Measurements from ENCODE around the gene DIPK2A.
A peak's percentile ranks its signal among the peaks of the same experiment; 100 is the strongest.

The DIPK2A gene, protein sequence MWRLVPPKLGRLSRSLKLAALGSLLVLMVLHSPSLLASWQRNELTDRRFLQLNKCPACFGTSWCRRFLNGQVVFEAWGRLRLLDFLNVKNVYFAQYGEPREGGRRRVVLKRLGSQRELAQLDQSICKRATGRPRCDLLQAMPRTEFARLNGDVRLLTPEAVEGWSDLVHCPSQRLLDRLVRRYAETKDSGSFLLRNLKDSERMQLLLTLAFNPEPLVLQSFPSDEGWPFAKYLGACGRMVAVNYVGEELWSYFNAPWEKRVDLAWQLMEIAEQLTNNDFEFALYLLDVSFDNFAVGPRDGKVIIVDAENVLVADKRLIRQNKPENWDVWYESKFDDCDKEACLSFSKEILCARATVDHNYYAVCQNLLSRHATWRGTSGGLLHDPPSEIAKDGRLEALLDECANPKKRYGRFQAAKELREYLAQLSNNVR

DNA sequence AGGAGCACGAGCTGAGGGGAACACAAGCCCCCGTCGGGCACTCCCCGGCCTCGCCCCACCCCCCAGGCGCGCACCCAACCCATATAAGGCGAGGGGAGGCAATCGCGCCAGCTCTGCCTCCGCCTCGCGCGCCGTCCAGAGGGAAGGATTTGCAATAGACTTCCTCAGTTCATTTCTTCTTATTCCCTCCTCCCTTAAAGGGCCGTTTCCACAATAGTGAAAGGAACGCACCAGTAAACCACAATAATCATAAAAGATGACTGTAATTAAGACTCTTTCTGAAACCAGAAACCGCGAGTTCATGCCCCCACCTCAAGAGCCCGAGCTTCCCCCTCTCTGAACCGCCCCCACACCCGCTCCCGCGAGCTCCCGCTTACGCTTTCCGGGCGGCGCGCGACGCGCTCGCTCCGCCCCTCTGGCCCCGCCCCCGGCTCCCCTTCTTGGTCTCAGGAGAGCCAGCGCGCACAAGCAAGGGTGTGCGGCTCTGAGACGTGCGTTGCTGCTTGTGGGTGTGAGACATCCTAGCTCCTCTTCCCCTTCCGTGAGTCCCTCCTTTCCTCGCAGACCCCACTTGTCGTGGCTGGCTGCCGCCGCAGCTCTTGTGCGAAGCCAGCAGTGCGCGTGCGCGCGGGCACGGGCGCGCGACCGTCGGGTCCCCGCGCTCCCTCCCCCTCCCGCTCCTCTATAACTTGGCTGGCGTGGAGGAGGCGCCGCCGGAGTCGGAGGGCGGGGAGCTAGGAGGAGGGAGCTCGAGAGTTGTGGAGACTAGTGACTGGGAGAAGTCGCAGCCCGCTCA, at the start of gene DIPK2A:
TSS of gene DIPK2A (plus strand) at position 465 of the 796 bp plus-strand sequence. CDS start 510 bp downstream, outside the sequence.
- Histone ChIP-seq H3K9ac (ENCODE audit: low read depth, low read length) (peak within 1 kb of the TSS; percentile 81), H3K27ac (ENCODE audit: low read depth, low read length) (peak within 1 kb of the TSS; percentile 99), H3K4me1 (ENCODE audit: control insufficient read depth, insufficient read depth, low read length) (peaks cover 27% of the 10 kb centered on the region), H3K4me3 (ENCODE audit: low read depth, low read length) (peak within 1 kb of the TSS; percentile 86), H3K27me3 (ENCODE audit: control insufficient read depth, insufficient read depth, low read length) (no peaks in the 10 kb centered on the region), H3K9me3 (ENCODE audit: control insufficient read depth, insufficient read depth, low read length) (no peaks in the 10 kb centered on the region), H3K36me3 (ENCODE audit: control insufficient read depth, insufficient read depth, low read length) (no peaks in the 10 kb centered on the region)

DNA sequence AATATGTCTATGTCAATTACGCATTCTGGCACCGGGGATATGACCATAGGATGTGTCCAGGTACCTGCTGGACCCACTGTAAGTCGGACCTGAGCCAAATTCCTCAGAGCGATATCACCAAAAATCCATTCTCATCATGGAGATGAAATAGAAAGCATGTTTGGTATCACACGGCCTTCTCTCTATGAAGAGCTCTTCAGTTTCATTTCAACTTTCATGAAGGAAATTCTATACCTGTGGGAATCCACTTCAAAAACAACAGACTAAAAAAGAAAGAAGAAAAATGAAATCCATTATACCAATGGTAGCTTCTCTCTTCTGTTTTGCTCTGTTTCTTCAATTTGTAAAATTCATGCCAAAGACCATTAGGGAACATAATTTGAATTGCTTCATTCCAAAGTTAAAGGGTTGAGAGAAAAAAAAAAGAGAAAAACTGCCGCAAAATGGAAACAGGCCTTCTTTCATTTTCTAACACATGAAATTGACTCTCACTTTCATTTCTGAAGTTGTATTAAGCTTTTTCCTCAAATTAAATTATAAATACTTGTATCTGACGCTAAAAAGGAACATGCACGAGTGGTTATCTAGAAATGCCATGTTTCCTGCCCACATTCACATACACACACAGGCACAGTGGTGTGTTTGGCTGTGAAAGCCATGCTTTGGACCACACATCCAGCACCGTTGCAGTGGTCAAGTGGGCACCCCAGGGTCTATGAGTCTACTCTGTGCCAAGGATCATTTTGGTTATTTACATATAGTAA, 46.9 kb upstream of the DIPK2A start:
- H3K27me3 ChIP-seq (ENCODE audit: control insufficient read depth, insufficient read depth, low read length) = no peaks in the 10 kb centered on the region
- H3K9ac ChIP-seq (ENCODE audit: low read depth, low read length) = no peak overlapping the region
- H3K4me1 ChIP-seq (ENCODE audit: control insufficient read depth, insufficient read depth, low read length) = no peaks in the 10 kb centered on the region
- no peak overlapping the region for H3K27ac ChIP-seq (ENCODE audit: low read depth, low read length)
- H3K9me3 ChIP-seq (ENCODE audit: control insufficient read depth, insufficient read depth, low read length) = no peaks in the 10 kb centered on the region
- H3K36me3 ChIP-seq (ENCODE audit: control insufficient read depth, insufficient read depth, low read length) = no peaks in the 10 kb centered on the region
- H3K4me3 ChIP-seq (ENCODE audit: low read depth, low read length) = no peak overlapping the region

DNA sequence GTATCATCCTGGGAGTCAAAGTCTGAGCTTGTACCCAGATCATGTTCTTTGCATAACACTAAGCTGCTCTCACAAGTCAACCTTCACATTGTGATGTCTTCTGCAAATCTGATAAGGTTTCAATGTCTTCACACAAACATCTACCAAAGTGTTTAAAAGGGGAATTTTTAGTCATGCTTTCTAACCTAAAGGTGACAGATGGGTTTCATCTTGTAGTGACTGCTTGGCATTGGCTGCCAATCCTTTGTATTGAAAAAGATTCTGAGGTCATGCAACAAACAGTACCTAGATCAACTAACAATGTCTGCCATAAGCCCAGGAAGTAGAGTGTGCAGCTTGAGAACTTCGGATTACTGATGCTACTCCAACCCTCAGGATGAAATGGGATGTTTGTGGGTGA, 43.6 kb upstream of the DIPK2A start:
- Histone ChIP-seq H3K9ac (ENCODE audit: low read depth, low read length) (no peak overlapping the region), H3K27me3 (ENCODE audit: control insufficient read depth, insufficient read depth, low read length) (no peaks in the 10 kb centered on the region), H3K4me1 (ENCODE audit: control insufficient read depth, insufficient read depth, low read length) (no peaks in the 10 kb centered on the region), H3K27ac (ENCODE audit: low read depth, low read length) (no peak overlapping the region), H3K4me3 (ENCODE audit: low read depth, low read length) (no peak overlapping the region), H3K9me3 (ENCODE audit: control insufficient read depth, insufficient read depth, low read length) (no peaks in the 10 kb centered on the region), H3K36me3 (ENCODE audit: control insufficient read depth, insufficient read depth, low read length) (no peaks in the 10 kb centered on the region)

DNA sequence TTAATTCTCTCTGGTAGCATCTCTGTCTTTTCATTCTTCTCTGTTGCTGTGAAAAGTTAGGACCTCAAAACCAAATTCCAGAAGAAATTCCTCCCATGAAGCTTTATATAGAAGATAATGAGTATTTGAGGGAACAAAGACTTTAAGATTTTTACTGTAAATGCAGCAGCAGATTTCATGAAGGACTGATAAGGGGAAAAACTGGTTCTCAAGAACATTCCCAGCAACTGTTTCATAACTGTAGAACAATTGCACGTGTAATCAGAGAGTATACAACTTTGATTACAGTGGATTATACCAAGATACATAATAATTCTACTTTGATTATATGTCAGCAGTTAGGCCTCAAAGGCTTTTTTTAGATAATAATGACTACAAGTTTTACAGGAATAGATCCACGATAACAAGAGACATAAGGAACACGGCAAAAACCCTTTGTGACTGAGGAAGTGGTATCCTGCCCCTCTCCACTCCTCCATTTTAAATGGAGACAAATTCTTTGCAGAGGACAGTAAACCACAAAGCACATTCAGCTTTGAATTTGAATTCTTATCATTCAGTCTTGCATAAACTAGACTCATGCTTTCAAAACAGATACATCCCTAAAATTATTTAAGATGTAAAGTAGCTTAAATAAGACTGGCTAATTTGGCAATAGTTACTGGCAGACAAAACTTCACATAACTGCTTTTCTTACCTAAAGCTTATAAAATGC, 42.9 kb upstream of the DIPK2A start:
- H3K4me1 ChIP-seq (ENCODE audit: control insufficient read depth, insufficient read depth, low read length) = no peaks in the 10 kb centered on the region
- no peak overlapping the region for H3K27ac ChIP-seq (ENCODE audit: low read depth, low read length)
- H3K36me3 ChIP-seq (ENCODE audit: control insufficient read depth, insufficient read depth, low read length) = no peaks in the 10 kb centered on the region
- no peak overlapping the region for H3K4me3 ChIP-seq (ENCODE audit: low read depth, low read length)
- no peaks in the 10 kb centered on the region for H3K9me3 ChIP-seq (ENCODE audit: control insufficient read depth, insufficient read depth, low read length)
- H3K9ac ChIP-seq (ENCODE audit: low read depth, low read length) = no peak overlapping the region
- no peaks in the 10 kb centered on the region for H3K27me3 ChIP-seq (ENCODE audit: control insufficient read depth, insufficient read depth, low read length)

DNA sequence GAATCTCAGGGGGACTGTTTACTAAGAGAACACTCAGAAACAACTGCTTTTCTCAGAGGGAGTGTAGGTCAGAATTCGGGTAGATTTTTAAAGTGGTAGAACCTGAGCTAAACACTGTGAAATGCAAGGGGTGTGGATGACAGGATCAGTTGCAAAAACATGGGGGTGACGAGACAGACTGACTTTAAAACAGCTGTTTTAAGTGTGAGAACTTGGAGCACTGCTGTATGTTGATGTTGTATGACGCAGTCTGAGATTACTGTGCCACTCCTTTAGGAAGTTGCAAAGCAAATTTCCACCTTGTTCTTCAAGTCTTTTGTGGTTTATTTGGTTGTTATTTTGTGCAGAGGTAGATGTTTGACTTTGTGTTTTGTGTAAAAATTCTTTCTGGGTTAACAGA, 36.8 kb upstream of the DIPK2A start:
- H3K9ac ChIP-seq (ENCODE audit: low read depth, low read length) = no peak overlapping the region
- H3K4me1 ChIP-seq (ENCODE audit: control insufficient read depth, insufficient read depth, low read length) = no peaks in the 10 kb centered on the region
- no peaks in the 10 kb centered on the region for H3K27me3 ChIP-seq (ENCODE audit: control insufficient read depth, insufficient read depth, low read length)
- H3K9me3 ChIP-seq (ENCODE audit: control insufficient read depth, insufficient read depth, low read length) = no peaks in the 10 kb centered on the region
- H3K27ac ChIP-seq (ENCODE audit: low read depth, low read length) = no peak overlapping the region
- no peaks in the 10 kb centered on the region for H3K36me3 ChIP-seq (ENCODE audit: control insufficient read depth, insufficient read depth, low read length)
- no peak overlapping the region for H3K4me3 ChIP-seq (ENCODE audit: low read depth, low read length)

DNA sequence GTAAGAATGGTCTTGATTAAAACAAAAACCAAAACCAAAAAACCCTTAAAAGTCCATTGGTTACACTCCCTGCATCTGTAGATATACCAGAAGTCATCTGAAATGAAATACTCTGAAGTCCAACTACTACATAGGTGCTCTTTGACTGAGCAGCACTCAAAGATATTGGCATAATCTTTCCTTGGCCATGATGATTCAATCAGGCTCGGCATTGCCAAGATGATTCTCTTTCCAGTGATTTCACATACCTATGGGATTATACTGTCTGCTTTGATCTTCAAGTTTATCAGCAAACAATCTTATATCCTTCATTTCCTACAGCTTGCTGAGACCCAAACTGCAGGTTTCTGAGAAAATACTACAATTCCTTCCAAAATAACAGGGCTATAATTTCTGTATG, 35.9 kb upstream of the DIPK2A start:
- Histone ChIP-seq H3K27ac (ENCODE audit: low read depth, low read length) (no peak overlapping the region), H3K36me3 (ENCODE audit: control insufficient read depth, insufficient read depth, low read length) (no peaks in the 10 kb centered on the region), H3K4me1 (ENCODE audit: control insufficient read depth, insufficient read depth, low read length) (no peaks in the 10 kb centered on the region), H3K9ac (ENCODE audit: low read depth, low read length) (no peak overlapping the region), H3K27me3 (ENCODE audit: control insufficient read depth, insufficient read depth, low read length) (no peaks in the 10 kb centered on the region), H3K4me3 (ENCODE audit: low read depth, low read length) (no peak overlapping the region), H3K9me3 (ENCODE audit: control insufficient read depth, insufficient read depth, low read length) (no peaks in the 10 kb centered on the region)

DNA sequence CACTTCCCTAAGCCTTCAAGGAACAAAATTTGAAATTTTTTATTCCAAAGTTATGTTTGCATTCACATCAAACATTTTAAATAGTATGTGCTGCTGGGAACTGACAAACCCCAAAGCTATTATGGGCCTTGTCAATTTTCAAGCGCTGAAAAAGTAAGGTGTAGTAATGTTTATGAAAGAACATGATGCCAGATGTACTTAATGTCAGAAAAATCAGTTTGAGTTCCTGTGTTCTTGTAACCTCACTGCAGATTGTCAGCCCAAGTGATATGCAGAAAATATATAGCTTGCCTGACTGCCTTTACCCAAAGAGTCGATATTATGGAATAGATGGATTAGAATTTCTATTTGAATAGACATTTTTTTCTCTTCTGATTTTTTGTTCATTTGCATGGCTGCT, 20.8 kb upstream of the DIPK2A start:
- H3K27ac ChIP-seq (ENCODE audit: low read depth, low read length) = no peak overlapping the region
- H3K4me3 ChIP-seq (ENCODE audit: low read depth, low read length) = no peak overlapping the region
- H3K4me1 ChIP-seq (ENCODE audit: control insufficient read depth, insufficient read depth, low read length) = no peaks in the 10 kb centered on the region
- no peak overlapping the region for H3K9ac ChIP-seq (ENCODE audit: low read depth, low read length)
- H3K9me3 ChIP-seq (ENCODE audit: control insufficient read depth, insufficient read depth, low read length) = no peaks in the 10 kb centered on the region
- H3K27me3 ChIP-seq (ENCODE audit: control insufficient read depth, insufficient read depth, low read length) = no peaks in the 10 kb centered on the region
- no peaks in the 10 kb centered on the region for H3K36me3 ChIP-seq (ENCODE audit: control insufficient read depth, insufficient read depth, low read length)

DNA sequence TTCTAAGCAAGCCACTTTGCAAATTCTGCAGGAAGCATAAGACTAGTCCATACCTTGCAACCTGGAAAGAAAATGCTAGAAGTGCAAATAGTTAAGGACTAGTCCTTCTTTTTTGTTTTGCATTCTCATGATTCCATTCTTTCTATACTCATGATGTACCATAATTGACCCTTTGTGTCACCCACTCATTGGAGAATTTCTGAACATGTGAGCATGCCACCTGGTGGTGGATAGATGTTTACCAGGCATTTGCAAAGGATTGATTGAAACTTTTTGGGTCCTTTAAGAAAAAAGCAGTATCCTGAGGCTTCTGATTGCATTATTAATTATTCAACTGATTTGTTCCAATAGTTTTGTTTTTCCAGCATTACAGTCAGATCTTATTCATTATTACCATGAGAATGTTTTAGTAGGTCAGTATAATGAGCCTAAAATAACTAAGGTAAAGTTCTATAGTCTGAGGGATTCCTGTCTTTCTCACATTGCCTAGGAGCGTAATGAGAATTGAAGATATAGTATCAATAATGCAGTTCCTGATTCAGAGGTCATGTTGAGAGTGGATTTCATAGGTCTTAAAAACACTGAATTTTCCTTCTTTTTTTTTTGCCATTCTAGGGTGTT, 20.2 kb upstream of the DIPK2A start:
- H3K27me3 ChIP-seq (ENCODE audit: control insufficient read depth, insufficient read depth, low read length) = no peaks in the 10 kb centered on the region
- H3K27ac ChIP-seq (ENCODE audit: low read depth, low read length) = no peak overlapping the region
- H3K4me3 ChIP-seq (ENCODE audit: low read depth, low read length) = no peak overlapping the region
- no peaks in the 10 kb centered on the region for H3K9me3 ChIP-seq (ENCODE audit: control insufficient read depth, insufficient read depth, low read length)
- no peaks in the 10 kb centered on the region for H3K36me3 ChIP-seq (ENCODE audit: control insufficient read depth, insufficient read depth, low read length)
- H3K9ac ChIP-seq (ENCODE audit: low read depth, low read length) = no peak overlapping the region
- no peaks in the 10 kb centered on the region for H3K4me1 ChIP-seq (ENCODE audit: control insufficient read depth, insufficient read depth, low read length)

DNA sequence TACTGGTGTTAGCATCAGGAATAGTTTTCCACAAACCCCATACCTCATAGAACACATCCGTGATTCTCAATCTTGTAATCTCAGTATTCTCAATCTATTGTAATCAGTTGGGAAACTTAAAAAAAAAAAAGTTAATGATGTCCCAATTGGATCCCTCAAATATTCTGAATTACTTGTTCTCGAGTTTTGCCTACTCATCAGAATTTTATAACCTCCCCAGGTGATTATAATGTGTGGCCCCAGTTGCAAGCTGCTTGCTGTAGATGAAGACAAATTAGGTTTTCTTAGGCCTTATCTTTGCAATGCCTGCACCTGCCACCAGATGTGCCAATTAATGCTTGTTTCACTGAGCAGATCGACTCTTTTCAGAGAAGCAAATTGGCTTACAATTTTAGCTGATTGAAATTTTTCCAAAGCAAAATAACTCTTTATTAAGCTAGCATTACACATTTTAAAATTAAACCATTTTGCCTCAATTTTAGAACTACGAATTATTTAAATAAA, 19.0 kb upstream of the DIPK2A start:
- Histone ChIP-seq H3K4me1 (ENCODE audit: control insufficient read depth, insufficient read depth, low read length) (no peaks in the 10 kb centered on the region), H3K9ac (ENCODE audit: low read depth, low read length) (no peak overlapping the region), H3K9me3 (ENCODE audit: control insufficient read depth, insufficient read depth, low read length) (no peaks in the 10 kb centered on the region), H3K4me3 (ENCODE audit: low read depth, low read length) (no peak overlapping the region), H3K27ac (ENCODE audit: low read depth, low read length) (no peak overlapping the region), H3K36me3 (ENCODE audit: control insufficient read depth, insufficient read depth, low read length) (no peaks in the 10 kb centered on the region), H3K27me3 (ENCODE audit: control insufficient read depth, insufficient read depth, low read length) (no peaks in the 10 kb centered on the region)

DNA sequence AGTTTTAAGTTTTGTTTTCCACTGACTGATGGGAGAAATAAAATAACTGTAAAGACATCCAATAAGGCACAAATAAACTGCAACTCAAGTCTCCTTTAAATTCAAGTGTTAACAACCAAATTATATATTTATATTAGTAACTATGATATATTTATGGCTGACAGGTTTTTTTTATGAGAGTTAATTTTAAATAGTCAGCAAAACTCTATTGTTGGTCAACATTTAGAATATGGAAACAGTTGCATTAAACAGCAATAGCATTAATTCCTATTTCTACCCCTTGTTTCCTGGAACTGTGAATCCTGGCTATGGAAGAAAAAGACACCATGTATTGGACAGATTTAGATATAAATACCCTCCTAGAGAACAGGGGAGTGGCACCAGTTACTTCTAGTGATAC, 16.5 kb upstream of the DIPK2A start:
- no peak overlapping the region for H3K27ac ChIP-seq (ENCODE audit: low read depth, low read length)
- no peak overlapping the region for H3K4me3 ChIP-seq (ENCODE audit: low read depth, low read length)
- H3K9ac ChIP-seq (ENCODE audit: low read depth, low read length) = no peak overlapping the region
- no peaks in the 10 kb centered on the region for H3K27me3 ChIP-seq (ENCODE audit: control insufficient read depth, insufficient read depth, low read length)
- no peaks in the 10 kb centered on the region for H3K4me1 ChIP-seq (ENCODE audit: control insufficient read depth, insufficient read depth, low read length)
- H3K9me3 ChIP-seq (ENCODE audit: control insufficient read depth, insufficient read depth, low read length) = peaks cover 4% of the 10 kb centered on the region; the same call in 1 of the 2 replicates
- no peaks in the 10 kb centered on the region for H3K36me3 ChIP-seq (ENCODE audit: control insufficient read depth, insufficient read depth, low read length)
